Activated effector memory CD4-positive, alpha-beta T cell treated with anti-CD3 and anti-CD28 coated beads, Interleukin-2, amount 50 U/mL, for 16 hours (primary cell): ENCODE data around the gene ENDOG.
"Not testable (repeated sequence)": the region's sequence is repeated elsewhere in the genome, so short reads cannot be mapped to it uniquely, and the experiment has no call there.

Experiments used
- DNase-seq: peaks from one replicate; pipeline ENCODE4 v3.0.0-alpha.2; 2020

ENDOG gene

DNA sequence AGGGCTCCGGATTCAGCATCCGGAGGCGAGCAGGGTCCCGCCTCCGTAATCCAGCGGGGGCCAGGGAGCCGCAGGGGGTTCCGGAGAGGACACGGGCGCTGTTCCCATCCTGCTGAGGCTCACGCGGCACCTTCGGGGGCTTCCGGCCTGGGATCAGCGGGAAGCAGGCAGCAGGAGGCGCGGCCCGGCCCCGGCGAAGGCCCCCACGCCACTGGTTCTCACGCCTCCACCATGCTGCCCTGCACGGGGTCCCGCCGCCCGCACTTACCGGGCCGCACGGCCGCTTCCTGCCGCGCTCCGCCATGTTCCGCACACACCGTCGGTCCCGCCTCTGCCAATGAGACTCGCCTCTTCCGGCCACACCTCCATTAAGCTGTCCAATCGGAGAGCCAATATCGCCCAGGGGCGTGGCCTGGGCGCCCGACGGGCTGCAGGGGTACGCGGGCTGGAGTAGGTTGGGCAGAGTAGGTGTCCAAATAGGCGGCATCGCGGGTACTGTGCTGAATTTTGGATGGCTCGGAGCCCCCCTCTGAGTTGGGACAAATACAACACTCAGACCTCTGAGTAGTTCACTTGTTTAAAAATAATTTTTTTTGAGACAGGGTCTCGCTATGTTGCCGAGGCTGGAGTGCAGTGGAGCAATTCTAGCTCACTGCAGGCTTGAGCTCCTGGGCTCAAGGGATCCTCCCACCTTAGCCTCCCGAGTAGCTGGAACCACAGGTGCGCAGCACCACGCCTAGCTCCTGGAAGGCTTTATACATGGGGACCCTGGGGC is 11.4 kb downstream of the ENDOG start, which contains the start of gene SPOUT1:
Gene SPOUT1 (minus strand): TSS at position 318 of the 775 bp plus-strand sequence. CDS start 14 bp downstream, at position 304.
- DNase-seq: peak; percentile 98

DNA sequence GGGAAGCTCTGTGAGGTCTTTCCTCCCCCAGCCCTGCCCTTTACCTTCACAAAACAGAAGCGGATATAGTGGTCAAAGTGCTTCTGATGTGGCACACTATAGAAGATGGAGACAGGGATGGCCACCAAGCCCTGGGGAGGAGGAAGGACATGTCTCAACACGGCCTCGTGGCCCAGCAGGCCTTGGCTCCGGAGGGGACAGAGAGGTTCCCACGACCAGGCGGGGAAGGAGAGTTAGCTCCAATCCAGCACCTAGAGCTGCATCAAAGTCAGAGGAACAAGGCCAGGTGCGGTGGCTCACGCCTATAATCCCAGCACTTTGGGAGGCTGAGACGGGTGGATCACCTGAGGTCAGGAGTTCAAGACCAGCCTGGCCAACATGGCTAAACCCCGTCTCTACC is 15.4 kb downstream of the ENDOG start:
- DNase-seq: no peak

DNA sequence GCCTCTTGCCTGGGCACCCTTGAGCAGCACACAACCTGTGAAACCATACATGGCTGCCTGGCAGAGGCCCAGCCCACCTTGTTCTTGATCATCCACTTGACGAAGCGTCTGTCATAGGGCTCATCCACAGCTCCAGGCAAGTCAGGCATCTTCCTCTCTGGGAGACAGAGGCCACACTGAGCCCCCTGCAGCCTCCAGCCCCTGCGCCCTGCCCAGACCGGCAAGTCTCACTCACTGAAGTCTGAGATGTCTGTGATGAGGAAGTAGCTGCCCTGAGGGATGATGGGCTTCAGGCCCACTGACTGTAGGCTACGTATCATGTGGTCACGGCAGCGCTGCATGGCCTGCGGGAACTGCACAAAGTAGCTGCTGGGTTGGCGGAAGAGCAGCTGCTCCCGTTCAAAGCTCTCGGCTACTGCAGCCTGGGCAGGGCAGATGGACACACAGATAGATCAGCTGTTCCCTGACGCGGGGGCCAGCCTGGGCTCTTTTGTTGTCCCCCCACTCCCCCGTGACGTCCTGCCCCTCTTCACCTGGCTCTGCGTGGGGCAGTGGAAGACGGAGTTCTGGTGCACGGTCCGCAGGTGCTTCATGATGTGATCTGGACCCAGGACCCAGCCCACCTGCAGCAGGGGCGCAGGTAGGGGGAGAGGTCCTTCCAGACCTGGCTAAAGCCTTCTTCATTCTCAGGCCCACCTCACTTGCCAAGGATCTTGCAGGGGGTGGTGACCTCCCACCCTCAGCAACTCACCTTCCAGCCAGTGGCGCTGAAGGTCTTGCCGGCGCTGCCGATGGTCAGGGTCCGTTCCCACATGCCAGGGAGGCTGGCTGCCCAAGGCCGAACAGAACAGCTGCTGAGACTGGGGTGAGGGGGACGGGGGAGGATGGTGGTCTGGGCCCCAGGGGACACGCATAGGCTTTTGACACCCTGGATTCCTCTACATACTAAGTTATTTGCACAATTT is 17.2 kb downstream of the ENDOG start:
- DNase-seq: no peak

DNA sequence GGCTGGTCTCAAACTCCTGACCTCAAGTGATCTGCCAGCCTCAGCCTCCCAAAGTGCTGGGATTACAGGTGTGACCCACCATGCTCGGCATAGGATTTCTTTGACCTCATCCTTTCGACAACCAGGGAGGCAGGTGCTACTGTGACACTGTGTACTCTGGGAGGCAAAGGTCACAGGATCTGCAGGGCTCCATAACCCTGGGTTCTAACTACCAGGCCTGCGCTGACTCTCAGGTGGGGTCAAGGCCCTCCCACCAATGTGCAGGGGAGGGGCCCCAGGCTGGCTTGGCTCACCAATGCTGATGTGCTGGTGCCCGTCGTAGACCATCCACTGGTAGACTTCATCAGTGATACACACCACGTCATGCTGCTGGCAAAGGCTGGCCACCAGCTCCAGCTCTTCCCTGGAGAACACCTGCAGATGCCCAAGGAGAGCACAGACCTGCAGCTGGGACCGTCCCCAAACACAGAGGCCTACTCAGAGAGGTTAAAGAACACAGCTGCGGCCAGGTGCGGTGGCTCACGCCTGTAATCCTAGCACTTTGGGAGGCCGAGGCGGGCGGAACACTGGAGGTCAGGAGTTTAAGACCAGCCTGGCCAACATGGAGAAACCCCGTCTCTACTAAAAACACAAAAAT is 18.3 kb downstream of the ENDOG start:
- no peak for DNase-seq

DNA sequence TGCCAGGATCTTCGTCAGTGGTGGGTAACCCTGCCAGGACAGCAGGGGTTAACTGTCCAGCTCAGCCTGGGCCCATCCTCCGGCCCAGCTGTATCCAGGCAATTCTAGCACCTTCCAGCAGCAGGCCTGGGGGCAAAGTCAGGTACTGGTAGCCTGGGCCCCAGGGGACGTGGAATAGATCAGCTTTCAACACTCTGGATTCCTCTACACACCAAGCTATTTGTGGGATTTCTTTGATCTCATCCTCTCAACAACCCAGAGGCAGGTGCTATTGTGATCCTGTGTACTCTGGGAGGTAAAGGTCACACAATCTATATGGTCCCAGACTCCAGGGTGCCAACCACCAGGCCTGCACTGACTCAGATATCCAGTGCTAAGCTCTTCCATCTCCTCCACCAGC is 20.0 kb downstream of the ENDOG start:
- DNase-seq: no peak

DNA sequence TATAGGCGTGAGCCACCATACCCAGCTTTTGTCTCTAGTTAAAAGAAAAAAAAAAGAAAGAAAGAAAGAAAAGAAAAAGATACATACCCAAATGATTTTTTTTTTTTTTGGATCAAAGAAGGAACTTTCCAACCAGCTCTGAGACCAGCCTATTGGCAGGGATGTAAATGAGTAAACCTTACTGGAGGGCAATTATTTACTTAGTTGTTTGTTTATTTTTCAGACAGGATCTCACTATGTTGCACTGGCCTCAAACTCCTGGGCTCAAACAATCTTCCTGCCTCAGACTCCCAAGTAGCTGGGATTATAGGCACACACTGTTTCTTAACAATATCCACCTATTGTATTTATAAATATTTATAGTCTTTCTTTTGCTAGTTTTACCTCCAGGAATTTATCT is 22.2 kb downstream of the ENDOG start:
- DNase-seq: no peak

DNA sequence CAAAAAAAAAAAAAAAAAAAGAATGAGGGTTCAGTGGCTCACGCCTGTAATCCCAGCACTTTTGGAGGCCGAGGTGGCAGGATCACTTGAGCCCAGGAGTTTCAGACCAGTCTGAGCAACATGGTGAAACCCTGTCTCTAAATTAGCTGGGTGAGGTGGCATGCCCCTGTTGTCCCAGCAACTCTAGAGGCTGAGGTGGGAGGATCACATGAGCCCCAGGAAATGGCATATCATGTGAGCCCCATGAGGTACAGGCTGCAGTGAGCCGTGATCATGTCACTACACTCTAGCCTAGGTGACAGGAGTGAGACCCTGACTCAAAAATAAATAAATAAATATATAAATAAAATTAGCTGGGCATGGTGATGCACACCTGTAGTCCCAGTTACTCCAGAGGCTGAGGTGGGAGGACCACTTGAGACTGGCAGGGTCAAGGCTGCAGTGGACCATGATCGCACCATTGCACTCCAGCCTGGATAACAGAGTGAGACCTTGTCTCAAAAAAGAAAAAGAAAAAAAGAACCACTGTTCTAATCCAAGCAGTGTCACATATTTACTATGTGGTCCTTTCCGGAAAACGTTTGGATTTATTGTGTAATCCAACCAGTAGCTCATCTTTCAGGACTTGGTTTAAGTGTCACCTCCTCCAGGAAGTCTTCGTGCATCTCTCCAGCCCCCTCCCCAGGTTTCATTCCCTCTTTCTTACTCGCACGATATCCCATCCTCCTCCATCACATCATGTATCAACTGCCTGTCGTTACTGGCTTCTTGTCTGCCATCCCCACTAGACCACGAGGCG is 23.6 kb downstream of the ENDOG start:
- no peak for DNase-seq

DNA sequence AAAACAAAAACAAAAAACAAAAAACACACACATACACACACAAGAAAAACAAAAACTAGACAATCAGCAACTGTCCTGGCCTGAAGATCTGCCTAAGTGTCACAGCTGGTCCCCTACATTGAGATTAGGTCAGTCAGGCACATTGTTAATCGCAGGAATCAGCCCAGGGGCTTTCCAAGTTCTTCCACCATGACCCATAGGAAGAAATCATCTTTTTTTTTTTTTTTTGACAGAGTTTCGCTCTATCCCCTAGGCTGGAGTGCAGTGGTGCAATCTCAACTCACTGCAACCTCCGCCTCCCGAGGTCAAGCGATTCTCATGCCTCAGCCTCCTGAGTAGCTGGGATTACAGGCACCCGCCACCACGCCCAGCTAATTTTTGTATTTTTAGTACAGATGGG is 24.9 kb downstream of the ENDOG start:
- not testable (repeated sequence) for DNase-seq

DNA sequence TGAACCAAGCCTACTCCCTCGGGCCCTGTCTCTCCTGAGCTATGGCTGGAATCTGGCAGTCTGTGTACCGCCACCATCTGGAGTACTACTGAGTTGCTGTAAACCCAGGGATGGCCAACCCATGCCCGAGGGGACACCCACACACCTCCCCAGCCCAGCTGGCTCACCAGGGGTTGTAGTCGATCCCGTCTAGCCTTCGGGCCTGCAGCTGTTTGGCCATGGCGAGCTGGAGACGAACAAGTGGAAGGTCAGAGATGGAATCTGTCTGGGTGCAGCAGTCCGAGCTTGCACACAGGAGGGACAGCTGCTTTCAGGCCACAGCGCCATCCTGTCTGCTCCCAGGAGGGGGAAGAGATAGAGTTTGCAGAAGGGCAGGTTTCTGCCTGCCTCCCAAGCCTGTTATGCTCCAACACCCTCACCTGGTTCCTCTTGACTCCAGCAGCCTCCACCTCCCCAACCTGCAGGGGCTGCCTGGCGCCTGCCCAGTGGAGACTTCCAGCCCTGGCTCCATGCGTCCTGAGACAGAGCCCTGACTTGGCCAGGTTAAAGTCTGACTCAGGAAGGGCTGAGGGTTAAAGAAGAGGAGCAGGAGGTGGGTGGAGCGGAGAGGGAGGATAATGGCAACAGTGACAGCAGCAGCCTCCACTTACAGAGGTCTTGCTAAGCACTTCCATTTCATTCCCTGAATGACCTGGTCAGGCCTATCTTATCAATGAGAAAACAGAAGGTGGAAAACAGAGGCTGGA is 27.1 kb downstream of the ENDOG start:
- DNase-seq: no peak

DNA sequence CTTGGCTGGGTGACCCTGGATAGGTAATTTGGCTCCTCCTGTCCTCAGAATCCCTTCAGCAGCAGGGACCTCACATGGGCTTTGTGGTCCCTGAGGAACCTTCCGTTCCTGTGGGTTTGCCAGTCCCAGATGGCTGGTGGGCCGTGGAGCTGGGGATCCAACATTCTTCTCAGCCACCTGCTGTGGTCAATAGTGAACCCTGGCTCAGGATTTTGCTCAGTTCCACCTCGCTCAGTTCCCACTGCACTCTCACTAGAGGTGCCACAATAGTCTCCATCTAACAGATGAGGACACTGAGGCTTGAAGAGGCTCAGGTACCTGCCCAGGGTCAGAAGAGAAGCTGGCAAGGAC is 28.4 kb downstream of the ENDOG start:
- no peak for DNase-seq

DNA sequence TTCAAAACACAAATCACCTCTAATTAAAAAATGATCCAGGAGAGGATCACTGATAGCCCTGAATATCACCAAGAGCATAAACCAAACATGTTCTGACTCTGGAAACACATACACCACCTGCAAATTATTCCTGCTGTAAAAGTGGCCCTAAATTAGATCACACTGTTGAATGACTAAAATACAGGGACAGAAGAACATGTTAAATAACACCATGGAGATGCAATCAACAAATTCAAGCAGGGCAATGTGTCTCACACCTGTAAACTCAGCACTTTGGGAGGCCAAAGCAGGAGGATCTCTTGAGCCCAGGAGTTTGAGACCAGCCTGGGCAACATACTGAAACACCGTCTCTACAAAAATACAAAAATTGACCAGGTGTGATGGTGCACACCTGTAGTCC is 29.5 kb downstream of the ENDOG start:
- DNase-seq: no peak

DNA sequence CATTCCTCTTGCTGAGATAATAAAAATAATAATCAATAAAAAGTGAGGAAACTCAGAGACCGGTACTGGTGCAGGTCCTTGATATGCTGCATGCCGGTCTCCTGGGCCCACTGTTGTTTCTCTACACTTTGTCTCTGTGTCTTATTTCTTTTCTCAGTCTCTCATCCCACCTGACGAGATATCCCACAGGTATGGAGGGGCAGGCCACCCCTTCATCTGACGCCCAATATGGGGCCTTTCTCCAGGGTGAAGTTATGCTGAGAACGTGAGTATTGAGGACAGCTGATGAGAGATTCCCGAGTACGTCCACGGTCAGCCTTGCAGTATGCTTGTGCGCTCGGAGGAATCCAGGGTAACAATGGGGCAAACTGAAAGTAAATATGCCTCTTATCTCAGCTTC is 32.7 kb downstream of the ENDOG start:
- DNase-seq: not testable (repeated sequence)

DNA sequence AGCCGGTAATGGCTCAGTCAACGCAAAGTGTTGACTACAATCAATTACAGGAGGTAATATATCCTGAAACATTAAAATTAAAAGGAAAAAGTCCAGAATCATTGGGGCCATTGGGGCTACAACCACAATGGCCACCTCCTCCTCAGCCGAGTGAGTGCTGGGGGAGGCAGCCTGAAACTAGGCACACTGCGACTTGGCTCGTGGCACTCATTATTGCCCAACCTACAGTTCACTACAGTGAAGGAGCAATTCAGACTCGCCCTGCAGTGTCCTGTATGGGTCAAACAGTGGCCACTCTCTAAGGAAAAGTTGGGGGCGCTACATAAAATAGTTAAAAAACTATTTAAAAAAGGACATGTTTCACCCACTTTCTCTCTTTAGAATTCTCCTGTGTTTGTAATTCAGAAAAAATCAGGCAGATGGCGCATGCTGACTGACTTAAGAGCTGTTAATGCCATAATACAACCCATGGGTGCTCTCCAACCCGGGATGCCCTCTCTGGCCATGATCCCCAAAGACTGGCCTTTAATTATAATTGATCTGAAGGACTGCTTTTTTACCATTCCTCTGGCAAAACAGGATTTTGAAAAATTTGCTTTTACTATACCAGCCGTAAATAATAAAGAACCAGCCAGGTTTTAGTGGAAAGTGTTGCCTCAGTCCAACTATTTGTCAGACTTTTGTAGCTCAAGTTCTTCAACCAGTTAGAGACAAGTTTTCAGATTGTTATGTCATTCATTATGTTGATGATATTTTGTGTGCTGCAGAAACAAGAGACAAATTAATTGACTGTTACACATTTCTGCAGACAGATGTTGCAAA is 33.7 kb downstream of the ENDOG start:
- not testable (repeated sequence) for DNase-seq

DNA sequence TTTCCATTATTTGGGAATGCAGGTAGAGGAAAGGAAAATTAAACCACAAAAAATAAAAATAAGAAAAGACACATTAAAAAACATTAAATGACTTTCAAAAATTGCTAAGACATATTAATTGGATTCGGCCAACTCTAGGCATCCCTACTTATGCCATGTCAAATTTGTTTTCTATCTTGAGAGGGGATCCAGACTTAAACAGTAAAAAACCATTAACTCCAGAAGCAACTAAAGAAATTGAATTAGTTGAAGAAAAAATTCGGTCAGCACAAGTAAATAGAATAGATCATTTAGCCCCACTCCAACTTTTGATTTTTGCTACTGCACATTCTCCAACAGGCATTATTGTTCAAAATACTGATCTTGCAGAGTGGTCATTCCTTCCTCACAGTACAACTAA is 34.3 kb downstream of the ENDOG start:
- not testable (repeated sequence) for DNase-seq

DNA sequence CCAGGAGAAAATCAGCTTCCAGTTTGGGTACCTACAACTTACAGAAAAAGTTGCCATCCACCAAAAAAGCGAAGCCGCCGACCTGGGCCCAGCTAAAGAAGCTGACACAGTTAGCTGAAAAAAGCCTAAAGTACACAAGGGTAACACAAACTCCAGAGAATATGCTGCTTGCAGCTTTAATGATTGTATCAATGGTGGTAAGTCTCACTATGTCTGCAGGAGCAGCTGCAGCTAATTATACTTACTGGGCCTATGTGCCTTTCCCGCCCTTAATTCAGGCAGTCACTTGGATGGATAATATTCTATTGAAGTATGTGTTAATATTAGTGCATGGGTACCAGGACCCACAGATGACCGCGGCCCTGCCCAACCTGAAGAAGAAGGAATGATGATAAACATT is 36.2 kb downstream of the ENDOG start:
- not testable (repeated sequence) for DNase-seq

DNA sequence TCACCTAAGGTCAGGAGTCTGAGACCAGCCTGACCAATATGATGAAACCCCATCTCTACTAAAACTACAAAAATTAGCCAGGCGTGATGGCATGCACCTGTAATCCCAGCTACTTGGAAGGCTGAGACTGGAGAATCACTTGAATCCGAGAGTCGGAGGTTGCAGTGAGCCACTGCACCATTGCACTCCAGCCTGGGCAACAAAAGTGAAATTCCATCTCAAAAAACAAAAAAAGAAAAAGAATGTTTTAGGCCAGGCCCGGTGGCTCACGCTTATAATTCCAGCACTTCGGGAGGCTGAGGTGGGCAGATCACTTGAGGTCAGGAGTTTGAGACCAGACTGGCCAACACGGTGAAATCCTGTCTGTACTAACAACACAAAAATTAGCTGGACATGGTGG is 40.2 kb downstream of the ENDOG start:
- DNase-seq: not testable (repeated sequence)

DNA sequence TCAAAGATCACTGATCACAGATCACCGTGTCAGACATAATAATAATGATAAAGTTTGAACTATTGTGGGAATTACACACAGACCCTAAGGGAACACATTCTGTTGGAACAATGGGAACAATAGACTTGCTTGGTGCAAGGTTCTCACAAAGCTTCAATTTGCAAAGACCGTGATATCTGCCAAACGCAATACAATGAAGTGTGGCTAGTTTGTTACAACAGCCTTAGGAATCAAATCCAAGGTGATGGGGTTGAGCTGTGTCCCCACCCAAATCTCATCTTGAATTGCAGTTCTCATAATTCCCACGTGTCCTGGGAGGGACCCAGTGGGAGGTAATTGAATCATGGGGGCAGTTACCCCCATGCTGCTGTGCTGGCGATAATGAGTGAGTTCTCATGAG is 42.6 kb downstream of the ENDOG start:
- DNase-seq: no peak

DNA sequence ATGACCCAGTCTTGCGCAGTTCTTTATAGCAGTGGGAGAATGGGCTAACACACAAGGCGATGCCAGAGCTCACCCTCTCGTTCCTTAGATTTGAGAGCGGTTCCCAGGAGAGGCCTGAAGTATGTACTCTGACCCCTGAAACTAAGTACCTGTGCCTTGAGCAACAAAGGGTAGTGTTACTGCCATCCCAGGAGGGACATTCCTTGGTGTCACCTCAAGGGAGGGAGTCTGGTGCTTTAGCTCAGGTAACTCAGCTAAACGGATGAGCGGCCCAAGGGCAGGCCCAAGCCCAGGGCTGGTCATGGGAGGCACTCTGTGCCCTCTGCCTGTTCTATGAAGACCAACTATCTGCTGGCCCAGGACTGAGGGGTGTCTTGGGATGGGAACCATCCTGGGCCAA is 43.2 kb downstream of the ENDOG start:
- DNase-seq: no peak

DNA sequence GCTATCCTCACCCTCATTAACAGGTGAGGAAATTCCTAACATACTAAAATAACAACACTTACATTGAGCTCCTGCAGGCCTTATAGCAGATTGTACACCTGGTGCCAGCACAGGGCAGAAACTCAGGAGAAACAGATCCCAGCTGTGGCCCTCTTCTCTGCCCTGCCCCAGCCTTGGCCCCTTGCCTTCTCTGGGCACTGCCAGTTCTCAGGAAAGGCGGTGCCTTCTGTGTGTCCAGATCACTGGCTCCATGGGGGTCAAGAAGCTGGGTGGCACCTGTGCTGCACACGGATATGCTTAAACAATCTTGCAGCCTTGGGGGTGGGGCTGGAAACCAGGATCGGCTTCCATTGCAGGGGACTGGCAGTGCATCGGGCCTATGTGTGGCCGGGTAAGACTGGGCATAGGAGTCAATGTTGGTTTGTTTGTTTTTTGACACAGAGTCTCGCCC is 44.1 kb downstream of the ENDOG start:
- no peak for DNase-seq

DNA sequence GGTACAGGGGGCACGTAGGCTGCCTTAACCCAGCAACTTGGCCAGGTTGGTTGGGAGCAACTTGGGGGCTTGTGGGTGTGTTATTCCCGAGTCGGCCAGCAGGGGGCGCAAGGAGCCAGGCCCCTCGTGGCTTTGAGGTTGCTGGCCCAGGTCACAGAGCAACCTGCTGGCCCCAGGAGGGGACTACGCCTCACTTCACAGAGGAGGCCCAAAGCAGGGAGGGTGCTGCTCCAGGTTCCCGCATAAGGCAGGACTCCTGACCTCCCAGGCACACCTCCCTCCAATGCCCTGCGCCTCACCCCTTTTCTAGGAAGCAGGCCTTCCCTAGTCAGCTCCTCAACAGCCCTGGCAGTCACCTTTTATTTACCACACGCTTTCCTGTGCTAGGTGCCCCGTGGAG is 45.3 kb downstream of the ENDOG start:
- DNase-seq: peak; percentile 95
